OCI-LY7 (cell line): Measurements from ENCODE around the gene HEBP1. TPM values are rescaled to one million over a fixed set of nuclear protein-coding genes. Genes with fewer than 3 reads are reported as not detected.

ENCODE experiments used
- BruUV-seq: library from RNA; stranded (reverse); fragments of 400-500 nt; replicated peaks from 2 replicates; lab custom pipeline; 2021; lab: Mats Ljungman, UMichigan
- CTCF ChIA-PET: fragments of 300-600 bp; sonication (Branson Sonifier 250); formaldehyde crosslinking; loops from one replicate; lab custom pipeline; 2022; ENCODE audit warnings: antibody characterized with exemption; ENCODE audit not compliant: unreplicated experiment; lab: Charles Lee
- POLR2A ChIA-PET: fragments of 300-600 bp; sonication (Branson Sonifier 250); formaldehyde crosslinking; loops from one replicate; lab custom pipeline; 2022; ENCODE audit warnings: antibody characterized with exemption; lab: Charles Lee
- DNase-seq: peaks from one replicate; pipeline ENCODE4 v3.0.0-alpha.2; 2015; ENCODE audit warnings: low spot score
- H2AFZ ChIP-seq: fragments of 200-600 bp; sonication (generic), shearing (Covaris generic); 2 replicates; pipeline ENCODE4 v1.6.1; 2014; ENCODE audit warnings: mild to moderate bottlenecking, antibody characterized with exemption, low read length, moderate library complexity
- H3K27ac ChIP-seq: fragments of 200-600 bp; sonication (generic); 2 replicates; pipeline ENCODE4 v1.5.1; 2014; ENCODE audit warnings: mixed run types, low read depth, mild to moderate bottlenecking, moderate library complexity, low read length, inconsistent platforms; ENCODE audit not compliant: poor library complexity, severe bottlenecking
- H3K36me3 ChIP-seq: fragments of 200-600 bp; sonication (generic); 2 replicates; pipeline ENCODE4 v1.6.1; 2014; ENCODE audit warnings: mild to moderate bottlenecking, antibody characterized with exemption, low read length, moderate library complexity, mixed read lengths; ENCODE audit not compliant: insufficient read depth
- H3K4me1 ChIP-seq: fragments of 200-600 bp; sonication (generic); 2 replicates; pipeline ENCODE4 v1.5.1; 2014; ENCODE audit warnings: mild to moderate bottlenecking, low read length; ENCODE audit not compliant: insufficient read depth, poor library complexity, severe bottlenecking
- H3K4me2 ChIP-seq: fragments of 200-600 bp; sonication (generic); 2 replicates; pipeline ENCODE4 v1.6.1; 2014; ENCODE audit warnings: mild to moderate bottlenecking, low read length
- H3K4me3 ChIP-seq: fragments of 200-600 bp; sonication (generic); 2 replicates; pipeline ENCODE4 v1.5.1; 2014; ENCODE audit warnings: mild to moderate bottlenecking, low read depth, low read length; ENCODE audit not compliant: poor library complexity, severe bottlenecking
- H3K79me2 ChIP-seq: fragments of 200-600 bp; sonication (generic); 2 replicates; pipeline ENCODE4 v1.6.1; 2016; ENCODE audit warnings: low read depth, mild to moderate bottlenecking, low read length, moderate library complexity, mixed read lengths; ENCODE audit not compliant: insufficient read depth
- H3K9me2 ChIP-seq: fragments of 200-600 bp; sonication (generic); 2 replicates; pipeline ENCODE4 v1.6.1; 2016; ENCODE audit warnings: mild to moderate bottlenecking, low read length, mixed read lengths; ENCODE audit not compliant: insufficient read depth
- H3K9me3 ChIP-seq: fragments of 200-600 bp; sonication (generic); 2 replicates; pipeline ENCODE4 v1.6.1; 2014; ENCODE audit warnings: mild to moderate bottlenecking, mixed run types, low read length, mixed read lengths
- H4K20me1 ChIP-seq: fragments of 200-600 bp; sonication (generic); 2 replicates; pipeline ENCODE4 v1.6.1; 2014; ENCODE audit warnings: mild to moderate bottlenecking, antibody characterized with exemption, low read length, moderate library complexity, mixed read lengths; ENCODE audit not compliant: insufficient read depth
- EZH2phosphoT487 ChIP-seq: fragments of 200-600 bp; sonication (generic); IDR thresholded peaks from 2 replicates; pipeline ENCODE4 v1.6.1; 2018; ENCODE audit warnings: low read depth, borderline replicate concordance, mild to moderate bottlenecking, mixed run types, antibody characterized with exemption, low read length, moderate library complexity, mixed read lengths
- intact Hi-C: fragments of 100-400 bp; cut with micrococcal nuclease; formaldehyde crosslinking; loops from one replicate; pipeline ENCODE4 v1.10.0; 2022; ENCODE audit not compliant: unreplicated experiment
- total RNA-seq, 2 experiments: library from RNA; depleted of rRNA in 1 of 2; stranded (reverse); fragments of >200 nt in 1 of 2; shearing (Covaris generic) in 1 of 2; gene quantifications; 2 replicates each; pipeline ENCODE4 v1.2.3, GENCODE V29; 2014 to 2022
- TF ChIP-seq, protein P1 (sequence below): fragments of 200-600 bp; sonication (generic); conservative IDR thresholded peaks from 2 replicates; pipeline ENCODE4 v1.5.1; 2014; ENCODE audit warnings: mild to moderate bottlenecking, antibody characterized with exemption, low read length, moderate library complexity, mixed read lengths

The HEBP1 gene
- total RNA-seq, 2 experiments from 2014 or later = 0.16 to 1.3 TPM

DNA sequence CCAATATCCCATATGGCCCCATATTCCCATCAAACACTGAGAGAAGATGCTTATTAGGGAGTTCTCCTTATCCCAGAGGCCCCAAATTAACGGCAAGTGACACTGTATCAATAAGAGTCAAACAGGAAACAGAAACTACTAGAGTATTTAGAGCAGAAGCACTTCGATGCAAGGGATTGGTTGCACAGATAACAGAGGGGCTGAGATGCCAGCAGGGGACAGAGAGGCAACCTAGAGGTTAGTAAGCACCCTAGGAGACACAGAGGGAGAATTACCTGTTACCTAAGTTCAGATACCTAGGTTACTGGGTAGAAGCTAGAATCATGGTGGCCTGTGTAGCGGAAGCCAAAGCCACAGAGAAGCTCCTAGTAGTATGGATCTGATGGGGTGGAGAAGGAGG lies 2.9 kb downstream of the HEBP1 start:
- CTCF ChIA-PET = no interaction called here
- no peaks in the 10 kb centered on the region for H3K9me2 ChIP-seq
- BruUV-seq = no TSS peak
- H4K20me1 ChIP-seq = no peaks in the 10 kb centered on the region
- POLR2A ChIA-PET = interaction anchor here (0.6 kb wide), 1 partner anchor 40 kb away, joined by 3 read pairs; no protein-coding TSS in a partner anchor
- no peaks in the 10 kb centered on the region for H3K36me3 ChIP-seq
- no peak overlapping the region for H3K27ac ChIP-seq
- intact Hi-C loops = no loop called here
- no peaks in the 10 kb centered on the region for H3K9me3 ChIP-seq
- no peak overlapping the region for H3K4me2 ChIP-seq
- H3K4me3 ChIP-seq = no peak overlapping the region
- TF ChIP-seq EZH2phosphoT487 = no peak
- TF ChIP-seq, protein P1, sequence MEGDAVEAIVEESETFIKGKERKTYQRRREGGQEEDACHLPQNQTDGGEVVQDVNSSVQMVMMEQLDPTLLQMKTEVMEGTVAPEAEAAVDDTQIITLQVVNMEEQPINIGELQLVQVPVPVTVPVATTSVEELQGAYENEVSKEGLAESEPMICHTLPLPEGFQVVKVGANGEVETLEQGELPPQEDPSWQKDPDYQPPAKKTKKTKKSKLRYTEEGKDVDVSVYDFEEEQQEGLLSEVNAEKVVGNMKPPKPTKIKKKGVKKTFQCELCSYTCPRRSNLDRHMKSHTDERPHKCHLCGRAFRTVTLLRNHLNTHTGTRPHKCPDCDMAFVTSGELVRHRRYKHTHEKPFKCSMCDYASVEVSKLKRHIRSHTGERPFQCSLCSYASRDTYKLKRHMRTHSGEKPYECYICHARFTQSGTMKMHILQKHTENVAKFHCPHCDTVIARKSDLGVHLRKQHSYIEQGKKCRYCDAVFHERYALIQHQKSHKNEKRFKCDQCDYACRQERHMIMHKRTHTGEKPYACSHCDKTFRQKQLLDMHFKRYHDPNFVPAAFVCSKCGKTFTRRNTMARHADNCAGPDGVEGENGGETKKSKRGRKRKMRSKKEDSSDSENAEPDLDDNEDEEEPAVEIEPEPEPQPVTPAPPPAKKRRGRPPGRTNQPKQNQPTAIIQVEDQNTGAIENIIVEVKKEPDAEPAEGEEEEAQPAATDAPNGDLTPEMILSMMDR = no peak
- peaks cover 9% of the 10 kb centered on the region for H3K4me1 ChIP-seq
- H2AFZ ChIP-seq = no peak overlapping the region
- DNase-seq = no peak
- no peaks in the 10 kb centered on the region for H3K79me2 ChIP-seq

DNA sequence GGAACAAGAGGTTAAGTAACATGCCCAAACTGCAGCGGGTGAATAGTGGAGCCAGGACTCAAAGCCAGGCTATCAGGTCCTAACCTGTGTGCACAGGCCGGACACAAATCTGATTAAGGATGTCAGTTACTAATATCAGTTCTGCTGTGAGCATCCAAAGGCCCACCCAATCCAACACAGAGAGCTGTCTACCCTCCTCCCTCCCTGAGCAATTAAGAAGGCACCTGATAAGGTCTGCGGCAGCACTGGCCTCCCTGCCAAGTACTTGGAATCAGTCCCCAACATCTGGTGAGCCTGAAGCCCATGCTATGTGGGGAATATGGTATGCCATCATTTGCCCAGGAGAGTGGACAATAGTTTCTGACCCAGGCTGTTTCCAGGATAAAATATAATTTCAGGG lies 3.9 kb downstream of the HEBP1 start:
- H4K20me1 ChIP-seq = no peaks in the 10 kb centered on the region
- no peak overlapping the region for H3K4me2 ChIP-seq
- H3K79me2 ChIP-seq = no peaks in the 10 kb centered on the region
- intact Hi-C loops = no loop called here
- H2AFZ ChIP-seq = no peak overlapping the region
- H3K36me3 ChIP-seq = no peaks in the 10 kb centered on the region
- ChIA-PET POLR2A (no interaction called here), CTCF (no interaction called here)
- peaks cover 9% of the 10 kb centered on the region for H3K4me1 ChIP-seq
- BruUV-seq = no TSS peak
- TF ChIP-seq EZH2phosphoT487 = no peak
- TF ChIP-seq, protein P1 = no peak
- no peak overlapping the region for H3K4me3 ChIP-seq
- DNase-seq = no peak
- H3K9me3 ChIP-seq = no peaks in the 10 kb centered on the region
- no peak overlapping the region for H3K27ac ChIP-seq
- no peaks in the 10 kb centered on the region for H3K9me2 ChIP-seq

DNA sequence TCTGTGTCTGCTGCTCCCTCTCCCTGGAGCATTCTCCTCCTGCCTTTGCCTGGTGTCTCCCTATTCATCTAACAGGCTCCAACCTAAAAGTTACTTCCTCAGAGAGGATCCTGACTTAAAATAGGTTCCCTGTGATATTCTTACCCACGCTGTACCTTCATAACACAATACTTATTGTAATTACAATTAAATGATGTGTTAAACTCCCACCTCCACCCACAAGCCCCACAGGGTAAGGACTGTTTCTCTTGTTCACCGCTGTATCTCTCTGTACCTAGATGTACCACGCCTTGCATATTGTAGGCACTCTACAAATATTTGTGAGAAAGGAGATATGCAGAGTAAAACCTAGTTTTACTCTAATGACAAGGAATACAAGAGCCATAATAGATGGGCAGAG lies 5.0 kb downstream of the HEBP1 start:
- H3K4me2 ChIP-seq = no peak overlapping the region
- DNase-seq = no peak
- no peaks in the 10 kb centered on the region for H4K20me1 ChIP-seq
- no peak overlapping the region for H3K27ac ChIP-seq
- ChIA-PET POLR2A (no interaction called here), CTCF (no interaction called here)
- no peaks in the 10 kb centered on the region for H3K36me3 ChIP-seq
- no TSS peak for BruUV-seq
- no peaks in the 10 kb centered on the region for H3K9me3 ChIP-seq
- intact Hi-C loops = no loop called here
- no peaks in the 10 kb centered on the region for H3K79me2 ChIP-seq
- H3K4me3 ChIP-seq = no peak overlapping the region
- no peaks in the 10 kb centered on the region for H3K9me2 ChIP-seq
- TF ChIP-seq EZH2phosphoT487 = no peak
- TF ChIP-seq, protein P1 = no peak
- no peak overlapping the region for H2AFZ ChIP-seq
- H3K4me1 ChIP-seq = no peaks in the 10 kb centered on the region
